ENCODE data around the gene PNMT. TPM values are rescaled to one million over a fixed set of nuclear protein-coding genes. Genes with fewer than 3 reads are reported as not detected.

The PNMT gene
- total and polyA plus RNA-seq, 2 of the 8 experiments (the other 6 are each of a cell fraction or from before 2014, with no cell fraction given) = 5.6 to 10.9 TPM

- POLR2A ChIA-PET (ENCODE audit: partially characterized antibody) = interaction anchor here (1.4 to 7.7 kb wide), 4 partner anchors 9 to 39 kb away, joined by 4 to 39 read pairs (median 18); partner anchors contain the start of gene PGAP3
- TF ChIP-seq RBBP5 (IDR thresholded peaks at IDR 0.05; ENCODE audit: borderline replicate concordance, low read depth, low read length) (no peak), MAFK (IDR thresholded peaks at IDR 0.05; ENCODE audit: low read depth, low read length) (no peak), ASH2L (IDR thresholded peaks at IDR 0.05; ENCODE audit: low read length) (no peak), CHD1 (IDR thresholded peaks at IDR 0.05; ENCODE audit: low read depth, low read length) (no peak), HDAC6 (IDR thresholded peaks at IDR 0.05; ENCODE audit: low read depth, low read length) (no peak), CTCF (IDR thresholded peaks at IDR 0.05; ENCODE audit: control extremely low read depth in 1 of 3, insufficient read depth in 1 of 3, low read depth in 1 of 3, low read length in 3 of 3) (no peak), SP4 (IDR thresholded peaks at IDR 0.05; ENCODE audit: low read length) (no peak), SUZ12 (IDR thresholded peaks at IDR 0.05; ENCODE audit: low read length) (no peak), EZH2 (IDR thresholded peaks at IDR 0.05; ENCODE audit: low read depth, low read length, severe bottlenecking) (no peak), JUND (IDR thresholded peaks at IDR 0.05; ENCODE audit: low read length) (no peak)
Observed at GRCh38 chr17:39648616-39649366, 19.5 kb upstream of the PNMT start.

More at GRCh38 chr17:39648616-39649366, 19.5 kb upstream of the PNMT start:
- Histone ChIP-seq H3K9me3 (ENCODE audit: insufficient read depth in 2 of 2, low read depth in 1 of 2, low read length in 1 of 2) (no peaks in the 10 kb centered on the region), H3K27ac (ENCODE audit: low read depth, low read length) (no peak overlapping the region), H2BK15ac (ENCODE audit: low read length) (no peak overlapping the region), H3K23ac (ENCODE audit: insufficient read length) (no peak overlapping the region), H3K9ac (replicated peaks in 1 of 4; ENCODE audit: extremely low read depth in 1 of 4, low read depth in 3 of 4, low read length in 3 of 4) (no peak overlapping the region; a peak in 1 of 7 replicates), H3K18ac (ENCODE audit: extremely low read depth, low read length) (no peak overlapping the region), H3K4ac (replicated peaks; ENCODE audit: insufficient read length, low read depth, low read length) (no peak overlapping the region), H3K79me2 (ENCODE audit: control insufficient read depth in 1 of 2, insufficient read depth in 2 of 2, low read length in 2 of 2) (peaks cover 0 to 18% of the 10 kb centered on the region in 2 experiments; a peak in 1 of 4 replicates), H3K79me1 (ENCODE audit: low read depth, low read length) (peaks cover 7% of the 10 kb centered on the region), H4K5ac (ENCODE audit: insufficient read length, low read depth, low read length) (no peak overlapping the region), H4K20me1 (replicated peaks in 1 of 2; ENCODE audit: control insufficient read depth in 1 of 2, insufficient read depth in 2 of 2, low read length in 2 of 2) (peaks cover 1 to 6% of the 10 kb centered on the region in 2 experiments), H3K27me3 (replicated peaks in 1 of 4; ENCODE audit: control insufficient read depth in 3 of 4, extremely low read depth in 1 of 4, insufficient read depth in 3 of 4, low read length in 3 of 4) (no peaks in the 10 kb centered on the region), H2AK5ac (ENCODE audit: low read depth, low read length) (no peak overlapping the region), H3K56ac (replicated peaks; ENCODE audit: insufficient read length, low read depth, low read length) (no peak overlapping the region), H3K36me3 (ENCODE audit: control insufficient read depth in 2 of 4, insufficient read depth in 4 of 4, low read length in 3 of 4) (no peaks in the 10 kb centered on the region), H2BK5ac (ENCODE audit: low read depth, low read length) (peak overlapping the region; percentile 2; the same call in 1 of the 2 replicates), H3K23me2 (ENCODE audit: low read depth, low read length) (no peaks in the 10 kb centered on the region; the same call in none of the 2 replicates), H3K4me3 (ENCODE audit: extremely low read depth in 1 of 4, insufficient read depth in 2 of 4, low read depth in 3 of 4, low read length in 4 of 4) (no peak overlapping the region), H2BK120ac (replicated peaks; ENCODE audit: low read depth, low read length) (no peak overlapping the region), H2AFZ (ENCODE audit: low read length) (no peak overlapping the region), H2BK12ac (ENCODE audit: low read depth, low read length) (no peak overlapping the region), H3K4me1 (replicated peaks in 1 of 4; ENCODE audit: control insufficient read depth in 3 of 4, insufficient read depth in 4 of 4, low read length in 3 of 4) (peaks cover 11 to 28% (median 24%) of the 10 kb centered on the region in 4 experiments), H4K8ac (ENCODE audit: extremely low read depth, insufficient read depth, low read length) (no peak overlapping the region), H2BK20ac (ENCODE audit: low read length) (0 out of 2 replicates have a peak overlapping the region, but pooled peaks have one; percentile 50), H3K4me2 (ENCODE audit: insufficient read depth in 1 of 2, low read depth in 2 of 2, low read length in 2 of 2) (no peak overlapping the region), H4K91ac (replicated peaks; ENCODE audit: insufficient read length, low read length) (no peak overlapping the region), H3K14ac (ENCODE audit: insufficient read length) (no peak overlapping the region)
- DNase-seq (ENCODE audit: low read depth in 1 of 2, low spot score in 2 of 2) = no peak
- FAIRE-seq = no peak
- CTCF ChIA-PET (ENCODE audit: partially characterized antibody) = interaction anchor here (1.2 to 49.2 kb wide), 7 partner anchors 7 to 474 kb away, joined by 3 to 1885 read pairs (median 9); partner anchors contain the start of genes ERBB2, PGAP3, PNMT and PPP1R1B
- 88% methylated on average over 14 of the region's 15 CpGs; no CpG with 5 or more reads in 1 of the 2 experiments for WGBS, 2 experiments (ENCODE audit: extremely low coverage in 1 of 2, insufficient coverage in 1 of 2, insufficient read length in 1 of 2, insufficient replicate concordance in 2 of 2, low coverage in 1 of 2, low lambda C conversion rate in 2 of 2, missing lambda C conversion rate in 1 of 2)
